NCI-H146 (cell line): ENCODE results near the gene SMARCA2.

Experiments
- DNase-seq: peaks from one replicate; lab custom pipeline; 2025; lab: John Stamatoyannopoulos, UW

The SMARCA2 gene

GRCh38 chr9:2015581-2016407 is 647 bp downstream of the SMARCA2 start:
- peak; percentile 67 for DNase-seq

- DNase-seq = peak; percentile 56
Measured at GRCh38 chr9:2016408-2017330, 1.5 kb downstream of the SMARCA2 start.

- DNase-seq = peak; percentile 73
Measured at GRCh38 chr9:2017331-2018161, 2.4 kb downstream of the SMARCA2 start.

DNA sequence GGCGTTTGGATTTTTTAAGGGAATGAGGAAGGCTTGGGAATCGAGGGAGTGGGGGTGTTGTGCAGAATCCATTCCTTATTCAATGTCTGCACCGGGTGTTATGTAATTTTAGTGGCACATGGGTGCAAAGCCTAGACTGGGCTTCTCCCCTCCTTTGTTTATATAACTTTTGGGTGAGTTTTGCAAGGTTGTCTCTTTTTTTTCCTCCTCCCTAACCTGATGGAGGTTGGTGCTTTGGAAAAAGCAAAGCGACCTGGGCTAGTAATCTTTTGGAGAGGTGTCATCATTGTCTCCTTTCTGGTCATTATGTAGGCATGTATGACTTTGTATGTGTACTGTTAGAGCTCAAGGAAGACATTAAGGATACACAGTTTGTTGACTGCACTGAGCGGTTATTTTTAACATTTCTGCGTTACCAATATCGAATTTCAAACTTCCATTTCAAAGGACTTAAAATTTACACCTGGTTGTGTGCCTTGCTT is 3.1 kb downstream of the SMARCA2 start:
- no peak for DNase-seq

DNA sequence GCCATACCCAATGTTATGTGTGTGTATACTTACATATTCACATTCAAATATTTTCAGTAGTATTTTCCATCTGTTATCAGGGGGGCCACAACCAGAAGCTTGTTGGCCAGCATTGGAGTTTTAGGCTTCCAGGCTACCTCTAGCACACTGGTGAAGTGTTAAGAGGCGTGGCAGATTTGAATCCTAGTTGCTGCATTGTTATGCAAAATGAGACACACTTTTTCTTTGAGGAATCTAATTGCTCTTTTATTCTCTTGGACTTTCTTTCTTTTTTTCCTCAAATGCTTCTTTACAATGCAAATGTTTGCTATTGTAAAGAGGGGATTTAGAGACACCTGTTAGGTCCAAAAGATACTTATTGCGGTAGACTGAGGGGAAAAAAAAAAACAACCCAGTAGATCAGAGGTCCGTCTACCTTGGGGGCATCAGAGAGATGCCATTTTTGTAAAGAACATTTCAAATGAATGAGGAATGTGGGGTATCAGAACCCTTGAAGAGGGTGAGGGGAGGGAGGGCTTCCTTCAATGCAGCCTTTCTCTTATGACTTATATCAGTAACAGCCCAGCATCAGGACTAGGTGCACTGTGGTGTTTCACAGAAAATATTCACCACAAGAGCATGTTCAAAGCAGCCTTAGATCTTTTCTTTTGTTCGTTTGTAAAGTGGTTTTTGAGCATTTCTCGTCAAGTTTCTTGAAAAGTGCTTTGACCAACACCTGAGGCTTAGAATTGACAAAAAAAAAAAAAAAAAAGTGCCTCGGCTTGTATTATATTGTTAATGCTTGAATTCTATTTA is 3.8 kb downstream of the SMARCA2 start:
- DNase-seq = no peak

DNA sequence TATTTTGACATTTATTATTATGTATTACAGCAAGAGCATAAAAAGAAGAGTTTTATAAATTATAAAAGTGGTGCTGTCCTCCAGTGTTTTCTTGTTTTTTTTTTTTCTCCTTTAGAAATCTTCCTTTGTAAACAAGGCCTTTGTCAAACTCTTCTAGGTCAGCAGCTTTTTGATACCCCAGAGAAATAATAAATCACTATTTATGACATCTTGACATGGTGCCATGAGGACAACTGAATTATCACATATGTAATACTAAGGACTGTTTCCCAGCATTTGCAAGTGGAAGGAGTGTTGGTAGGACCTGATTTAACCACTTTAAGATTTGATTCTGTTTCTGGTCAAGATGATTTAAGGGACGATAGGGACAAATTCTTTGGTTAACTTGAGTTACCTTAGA is 4.6 kb downstream of the SMARCA2 start:
- no peak for DNase-seq

DNA sequence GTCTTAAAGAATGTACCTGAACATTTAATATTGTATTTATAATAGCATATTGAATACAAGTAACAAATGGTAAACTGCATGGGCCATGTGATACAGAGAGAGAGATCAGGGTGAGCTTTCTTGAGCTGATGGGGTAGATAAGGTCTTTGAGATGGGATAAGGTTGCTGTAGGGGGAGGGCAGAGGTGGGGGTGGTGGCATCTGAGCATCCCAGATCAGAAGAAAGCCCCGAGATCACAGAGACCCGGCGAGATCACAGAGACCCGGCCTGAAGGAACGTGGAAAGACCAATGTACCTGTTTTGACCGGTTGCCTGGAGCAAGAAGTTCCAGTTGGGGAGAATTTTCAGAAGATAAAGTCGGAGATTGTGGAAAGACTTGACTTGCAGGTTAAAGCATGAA is 6.6 kb downstream of the SMARCA2 start:
- DNase-seq = no peak

- DNase-seq = no peak
Measured at GRCh38 chr9:2022560-2022959, 7.4 kb downstream of the SMARCA2 start.

DNA sequence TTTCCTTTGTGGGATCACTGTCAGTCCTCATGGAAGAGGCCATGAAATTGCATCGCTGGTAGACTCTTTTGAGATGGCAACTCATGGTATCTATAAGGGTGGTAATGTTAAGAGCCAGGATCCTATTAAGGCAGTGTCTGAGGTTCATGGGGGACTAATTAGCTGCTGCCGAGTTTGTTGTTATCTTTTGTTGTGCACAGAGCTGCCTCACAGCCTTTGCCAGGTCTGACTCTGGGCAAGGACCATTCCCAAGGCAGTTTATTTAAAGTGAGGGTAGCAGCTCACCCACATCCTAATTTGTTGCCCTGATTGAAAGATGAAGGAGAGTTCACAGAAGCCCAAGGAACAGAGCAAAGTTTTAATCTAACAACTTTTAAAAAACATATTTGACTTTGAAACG is 7.9 kb downstream of the SMARCA2 start:
- no peak for DNase-seq

DNA sequence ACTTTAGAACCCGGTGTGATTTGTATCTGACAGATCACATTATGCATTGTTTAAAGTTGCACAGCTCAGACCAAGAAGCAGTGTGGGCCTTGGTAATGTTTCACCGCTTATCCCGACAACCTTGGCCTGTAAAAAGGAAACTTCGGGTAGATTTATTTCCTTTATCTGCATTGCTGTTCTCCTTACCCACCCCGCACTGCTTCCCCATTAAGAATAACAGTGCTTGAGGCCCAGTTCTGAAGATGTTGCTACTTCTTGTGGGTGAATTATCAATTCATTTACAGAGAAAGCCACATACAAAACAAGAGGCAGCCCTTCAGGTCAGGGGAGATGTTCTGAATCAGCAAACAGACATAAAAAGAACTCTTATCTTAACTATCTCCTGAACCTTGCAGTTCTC is 8.4 kb downstream of the SMARCA2 start:
- DNase-seq = no peak

GRCh38 chr9:2024888-2025782 is 10.0 kb downstream of the SMARCA2 start:
- no peak for DNase-seq

- DNase-seq = no peak
Measured at GRCh38 chr9:2026220-2026997, 11.3 kb downstream of the SMARCA2 start.

- DNase-seq = no peak
Measured at GRCh38 chr9:2027543-2028160, 12.5 kb downstream of the SMARCA2 start.

DNA sequence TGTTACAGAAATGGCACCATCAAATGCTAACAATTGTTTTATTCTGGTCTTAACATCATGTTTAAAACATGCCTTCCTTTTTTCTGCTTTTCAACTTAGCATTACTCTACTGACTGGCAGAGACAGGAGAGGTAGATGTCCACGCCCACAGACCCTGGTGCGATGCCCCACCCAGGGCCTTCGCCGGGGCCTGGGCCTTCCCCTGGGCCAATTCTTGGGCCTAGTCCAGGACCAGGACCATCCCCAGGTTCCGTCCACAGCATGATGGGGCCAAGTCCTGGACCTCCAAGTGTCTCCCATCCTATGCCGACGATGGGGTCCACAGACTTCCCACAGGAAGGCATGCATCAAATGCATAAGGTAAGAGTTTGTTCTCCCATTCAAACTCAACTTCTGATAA is 13.7 kb downstream of the SMARCA2 start:
- no peak for DNase-seq

- no peak for DNase-seq
Measured at GRCh38 chr9:2029666-2030170, 14.6 kb downstream of the SMARCA2 start.

GRCh38 chr9:2032234-2032633 is 17.1 kb downstream of the SMARCA2 start:
- DNase-seq = no peak

DNA sequence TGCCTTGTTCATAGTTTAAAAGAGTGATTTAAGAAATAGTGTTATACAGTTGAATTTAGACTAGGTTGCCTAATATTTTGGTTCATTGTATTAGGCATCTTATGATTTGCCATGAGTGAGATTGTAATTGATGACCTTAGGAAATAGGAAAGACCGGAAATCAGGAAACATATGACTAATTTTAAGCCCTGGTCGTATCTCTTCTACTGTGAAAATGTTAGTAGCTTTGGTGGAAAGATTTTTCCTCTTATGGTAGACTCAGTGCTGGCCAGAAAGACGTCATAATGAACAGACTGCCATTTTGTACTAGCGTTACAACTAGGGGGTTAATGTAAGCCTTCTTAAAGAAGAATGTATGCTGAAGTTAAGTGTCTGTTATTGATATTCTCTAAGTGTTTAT is 21.7 kb downstream of the SMARCA2 start:
- DNase-seq = no peak

DNA sequence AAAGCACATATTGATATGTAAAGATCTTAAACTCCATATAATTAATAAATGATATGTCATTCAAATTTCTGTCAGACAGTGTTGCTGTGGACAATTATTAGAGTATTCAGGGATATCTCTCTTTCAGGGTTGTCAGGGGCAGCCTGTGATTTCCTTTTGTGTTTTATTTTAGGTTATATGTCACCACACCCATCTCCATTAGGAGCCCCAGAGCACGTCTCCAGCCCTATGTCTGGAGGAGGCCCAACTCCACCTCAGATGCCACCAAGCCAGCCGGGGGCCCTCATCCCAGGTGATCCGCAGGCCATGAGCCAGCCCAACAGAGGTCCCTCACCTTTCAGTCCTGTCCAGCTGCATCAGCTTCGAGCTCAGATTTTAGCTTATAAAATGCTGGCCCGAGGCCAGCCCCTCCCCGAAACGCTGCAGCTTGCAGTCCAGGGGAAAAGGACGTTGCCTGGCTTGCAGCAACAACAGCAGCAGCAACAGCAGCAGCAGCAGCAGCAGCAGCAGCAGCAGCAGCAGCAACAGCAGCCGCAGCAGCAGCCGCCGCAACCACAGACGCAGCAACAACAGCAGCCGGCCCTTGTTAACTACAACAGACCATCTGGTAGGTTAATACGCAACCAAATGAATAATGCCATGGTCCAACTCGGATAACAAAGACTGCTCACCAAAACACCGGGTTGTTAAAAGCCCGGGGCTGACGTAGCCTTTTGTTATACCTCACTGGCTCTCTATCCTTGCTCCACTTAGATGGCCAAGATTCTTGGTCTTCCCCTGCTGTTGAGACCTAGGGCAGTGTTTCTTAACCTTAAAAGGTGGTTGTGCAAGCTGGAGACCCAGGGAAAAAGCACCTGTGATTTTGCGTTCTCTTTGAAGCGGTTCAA is 24.4 kb downstream of the SMARCA2 start:
- no peak for DNase-seq
